GM23338 (cell line): Measurements from ENCODE around the gene XXYLT1. TPM values are rescaled to one million over a fixed set of nuclear protein-coding genes. Genes with fewer than 3 reads are reported as not detected.

ENCODE experiments used
- ATAC-seq: fragments of 200-7000 bp; cut with Tn5 transposase; 3 replicates; pipeline ENCODE4 v1.9.1; 2020
- DNase-seq: peaks from one replicate; pipeline ENCODE4 v3.0.0-alpha.2; 2015; ENCODE audit warnings: low spot score
- H2AFZ ChIP-seq: fragments of 200-600 bp; sonication (generic); 2 replicates; pipeline ENCODE4 v1.8.0; 2016; ENCODE audit warnings: antibody characterized with exemption, mild to moderate bottlenecking, moderate library complexity
- H3F3A ChIP-seq: fragments of 200-600 bp; sonication (generic); replicated peaks from 2 replicates; pipeline ENCODE4 v1.8.0; 2017; ENCODE audit warnings: antibody characterized with exemption, mixed run types, low read depth
- H3K27ac ChIP-seq: fragments of 200-600 bp; sonication (generic); 2 replicates; pipeline ENCODE4 v1.6.1; 2016; ENCODE audit warnings: low read depth
- H3K27me3 ChIP-seq: fragments of 200-600 bp; sonication (generic); 2 replicates; pipeline ENCODE4 v1.8.0; 2016; ENCODE audit warnings: mild to moderate bottlenecking, mixed run types, moderate library complexity; ENCODE audit not compliant: insufficient read depth
- H3K36me3 ChIP-seq: fragments of 200-600 bp; sonication (generic); 2 replicates; pipeline ENCODE4 v1.8.0; 2016; ENCODE audit warnings: mild to moderate bottlenecking; ENCODE audit not compliant: insufficient read depth
- H3K4me1 ChIP-seq: fragments of 200-600 bp; sonication (generic); 2 replicates; pipeline ENCODE4 v1.8.0; 2016; ENCODE audit warnings: mild to moderate bottlenecking, moderate library complexity; ENCODE audit not compliant: insufficient read depth
- H3K4me2 ChIP-seq: fragments of 200-600 bp; sonication (generic); 2 replicates; pipeline ENCODE4 v1.7.1; 2017; ENCODE audit warnings: mixed run types
- H3K4me3 ChIP-seq: fragments of 200-600 bp; sonication (generic); 2 replicates; pipeline ENCODE4 v1.6.1; 2016; ENCODE audit warnings: mixed run types
- H3K79me2 ChIP-seq: fragments of 200-600 bp; sonication (generic); replicated peaks from 2 replicates; pipeline ENCODE4 v1.8.0; 2017; ENCODE audit warnings: mild to moderate bottlenecking; ENCODE audit not compliant: insufficient read depth
- H3K9me2 ChIP-seq: fragments of 200-600 bp; sonication (generic); 2 replicates; pipeline ENCODE4 v1.8.0; 2017; ENCODE audit not compliant: insufficient read depth
- H4K20me1 ChIP-seq: fragments of 200-600 bp; sonication (generic); replicated peaks from 2 replicates; pipeline ENCODE4 v1.8.0; 2017; ENCODE audit warnings: mild to moderate bottlenecking; ENCODE audit not compliant: insufficient read depth
- H3K27ac Mint-ChIP-seq: 2 replicates; pipeline ENCODE4 v1.8.0; 2020; ENCODE audit warnings: inconsistent platforms, mild to moderate bottlenecking, moderate library complexity, mixed read lengths
- H3K27me3 Mint-ChIP-seq: 3 replicates; pipeline ENCODE4 v1.8.0; 2022; ENCODE audit warnings: low read depth, mild to moderate bottlenecking, moderate library complexity, mixed read lengths, inconsistent platforms; ENCODE audit not compliant: insufficient read depth, poor library complexity
- H3K36me3 Mint-ChIP-seq: 3 replicates; pipeline ENCODE4 v1.8.0; 2021; ENCODE audit warnings: low read depth, mild to moderate bottlenecking, inconsistent platforms, moderate library complexity, mixed read lengths
- H3K4me1 Mint-ChIP-seq: 3 replicates; pipeline ENCODE4 v1.8.0; 2020; ENCODE audit warnings: mild to moderate bottlenecking, inconsistent platforms, mixed read lengths
- H3K4me3 Mint-ChIP-seq: 3 replicates; pipeline ENCODE4 v1.8.0; 2021; ENCODE audit warnings: moderate library complexity, mild to moderate bottlenecking, inconsistent platforms, mixed read lengths
- H3K9me3 Mint-ChIP-seq: 3 replicates; pipeline ENCODE4 v1.8.0; 2020; ENCODE audit warnings: moderate library complexity, mild to moderate bottlenecking, inconsistent platforms, mixed read lengths
- CREB1 ChIP-seq: fragments of 250-450 bp; sonication (Bioruptor Pico); IDR thresholded peaks from 2 replicates; pipeline ENCODE4 v1.5.0; 2020; ENCODE audit warnings: low read depth, mild to moderate bottlenecking, moderate library complexity
- EZH2 ChIP-seq: fragments of 200-600 bp; sonication (generic); IDR thresholded peaks from one replicate; pipeline ENCODE4 v1.8.0; 2017; ENCODE audit warnings: antibody characterized with exemption, mild to moderate bottlenecking, low read depth; ENCODE audit not compliant: unreplicated experiment
- EZH2phosphoT487 ChIP-seq: fragments of 200-600 bp; sonication (generic); IDR thresholded peaks from one replicate; pipeline ENCODE4 v1.8.1; 2018; ENCODE audit warnings: antibody characterized with exemption; ENCODE audit not compliant: unreplicated experiment
- JUNB ChIP-seq: IDR thresholded peaks from one replicate; pipeline ENCODE4 v1.6.1; 2016; ENCODE audit warnings: antibody characterized with exemption; ENCODE audit not compliant: unreplicated experiment
- NANOG ChIP-seq: IDR thresholded peaks from 2 replicates; pipeline ENCODE4 v1.6.1; 2016; ENCODE audit warnings: antibody characterized with exemption, borderline replicate concordance
- POLR2AphosphoS5 ChIP-seq: IDR thresholded peaks from 2 replicates; pipeline ENCODE4 v1.6.1; 2016; ENCODE audit warnings: antibody characterized with exemption, low read depth
- STAT1 ChIP-seq: IDR thresholded peaks from one replicate; pipeline ENCODE4 v1.6.1; 2016; ENCODE audit warnings: antibody characterized with exemption; ENCODE audit not compliant: unreplicated experiment
- ZNF114 ChIP-seq: fragments of 250-450 bp; sonication (Bioruptor Pico); IDR thresholded peaks from 2 replicates; pipeline ENCODE4 v1.5.0; 2020; ENCODE audit warnings: mild to moderate bottlenecking, moderate library complexity
- ZNF331 ChIP-seq: fragments of 250-450 bp; sonication (Bioruptor Pico); IDR thresholded peaks from 2 replicates; pipeline ENCODE4 v1.5.0; 2020; ENCODE audit warnings: low read depth, mild to moderate bottlenecking, moderate library complexity
- polyA plus RNA-seq: library from polyadenylated mRNA; unstranded; fragments of >200 nt; fragmentation: Nextera tagmentation; extraction: Ambion mirVana; gene quantifications from 2 replicates; pipeline ENCODE4 v1.2.1, GENCODE V29; 2016
- total RNA-seq: library from RNA; depleted of rRNA; stranded (reverse); fragments of >200 nt; shearing (Covaris generic); gene quantifications from 2 replicates; pipeline ENCODE4 v1.2.3, GENCODE V29; 2014
- TF ChIP-seq, protein P1 (sequence below): fragments of 250-450 bp; sonication (Bioruptor Pico); IDR thresholded peaks from 2 replicates; pipeline ENCODE4 v1.5.0; 2020; ENCODE audit warnings: mild to moderate bottlenecking, moderate library complexity
- TF ChIP-seq, protein P2 (sequence below), 2 experiments: fragments of 200-600 bp in 1 of 2; sonication (generic) in 1 of 2; conservative IDR thresholded peaks; 2 replicates each; pipeline versions ENCODE4 v1.5.1 to v1.6.1; 2016 to 2017; ENCODE audit warnings: antibody characterized with exemption in 2 of 2, low read depth in 2 of 2, mild to moderate bottlenecking in 2 of 2, moderate library complexity in 1 of 2
- TF ChIP-seq, protein P3 (sequence below): IDR thresholded peaks from 2 replicates; pipeline ENCODE4 v1.6.1; 2016; ENCODE audit warnings: antibody characterized with exemption
- TF ChIP-seq, protein P4 (sequence below): IDR thresholded peaks from one replicate; pipeline ENCODE4 v1.6.1; 2018; ENCODE audit warnings: antibody characterized with exemption; ENCODE audit not compliant: unreplicated experiment

The XXYLT1 gene
- total and polyA plus RNA-seq, 2 experiments from 2014 or later: 13.5 to 34.8 TPM

DNA sequence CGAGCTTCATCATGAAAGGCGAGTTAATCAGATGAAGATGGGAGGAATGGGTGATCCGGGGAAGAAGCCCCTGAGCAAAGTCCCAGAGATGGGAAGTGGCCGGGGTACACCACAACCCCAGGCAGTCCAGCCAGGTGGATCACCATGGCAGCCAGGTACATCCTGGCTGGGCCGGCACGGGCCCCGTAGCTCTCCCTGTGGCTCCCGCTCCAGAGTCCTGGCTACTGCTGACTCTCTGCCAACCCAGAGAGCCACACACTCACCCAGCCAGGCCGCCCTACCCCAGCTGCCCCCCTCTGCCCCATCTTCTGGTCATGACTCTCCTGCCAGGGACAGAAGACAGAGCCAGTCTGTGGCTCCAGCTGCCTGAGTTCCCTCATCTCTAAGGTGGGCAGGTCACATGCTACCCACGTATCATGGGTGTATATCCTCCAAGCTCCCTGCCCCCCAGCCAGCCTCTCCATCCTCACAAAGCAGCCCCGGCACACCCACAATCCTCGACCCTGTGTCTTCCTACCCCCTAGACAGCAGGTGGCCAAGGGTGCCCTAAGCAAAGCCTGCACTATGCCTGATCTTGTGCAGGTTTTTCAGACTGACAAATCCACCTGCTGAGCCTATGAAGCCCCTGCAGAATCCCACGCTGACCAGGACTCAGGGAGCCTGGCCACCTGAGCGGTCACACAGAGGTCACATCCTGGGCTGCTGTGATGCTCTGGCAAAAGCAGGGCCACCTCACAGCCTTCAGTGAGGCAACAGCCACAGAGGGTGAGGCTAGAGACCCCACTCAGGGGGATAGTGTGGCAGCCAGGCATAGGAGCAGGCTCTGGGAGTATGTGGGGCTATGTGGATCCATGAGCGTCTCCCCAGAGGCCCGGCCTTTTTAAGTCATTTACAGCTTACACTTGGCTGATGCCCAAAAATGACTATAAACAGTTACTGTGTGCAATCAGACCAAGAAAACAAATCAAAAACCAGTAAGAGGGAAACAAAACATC, 13.2 kb downstream of the XXYLT1 start:
- Histone ChIP-seq H4K20me1 (peaks cover 23% of the 10 kb centered on the region), H3K4me3 (no peak overlapping the region), H3K9me2 (no peaks in the 10 kb centered on the region), H3F3A (peaks cover 21% of the 10 kb centered on the region; the same call in 1 of the 2 replicates), H3K4me2 (peak overlapping the region; percentile 57; the same call in 1 of the 2 replicates), H3K27ac (no peak overlapping the region), H3K79me2 (peaks cover 78% of the 10 kb centered on the region), H3K27me3 (no peaks in the 10 kb centered on the region), H3K4me1 (peaks cover 28% of the 10 kb centered on the region), H2AFZ (no peak overlapping the region), H3K36me3 (no peaks in the 10 kb centered on the region)
- TF ChIP-seq JUNB (no peak), CREB1 (no peak), ZNF114 (no peak), NANOG (no peak), POLR2AphosphoS5 (no peak), STAT1 (no peak), EZH2 (no peak), EZH2phosphoT487 (no peak), ZNF331 (CRISPR knock-in tag) (no peak)
- TF ChIP-seq, protein P1, sequence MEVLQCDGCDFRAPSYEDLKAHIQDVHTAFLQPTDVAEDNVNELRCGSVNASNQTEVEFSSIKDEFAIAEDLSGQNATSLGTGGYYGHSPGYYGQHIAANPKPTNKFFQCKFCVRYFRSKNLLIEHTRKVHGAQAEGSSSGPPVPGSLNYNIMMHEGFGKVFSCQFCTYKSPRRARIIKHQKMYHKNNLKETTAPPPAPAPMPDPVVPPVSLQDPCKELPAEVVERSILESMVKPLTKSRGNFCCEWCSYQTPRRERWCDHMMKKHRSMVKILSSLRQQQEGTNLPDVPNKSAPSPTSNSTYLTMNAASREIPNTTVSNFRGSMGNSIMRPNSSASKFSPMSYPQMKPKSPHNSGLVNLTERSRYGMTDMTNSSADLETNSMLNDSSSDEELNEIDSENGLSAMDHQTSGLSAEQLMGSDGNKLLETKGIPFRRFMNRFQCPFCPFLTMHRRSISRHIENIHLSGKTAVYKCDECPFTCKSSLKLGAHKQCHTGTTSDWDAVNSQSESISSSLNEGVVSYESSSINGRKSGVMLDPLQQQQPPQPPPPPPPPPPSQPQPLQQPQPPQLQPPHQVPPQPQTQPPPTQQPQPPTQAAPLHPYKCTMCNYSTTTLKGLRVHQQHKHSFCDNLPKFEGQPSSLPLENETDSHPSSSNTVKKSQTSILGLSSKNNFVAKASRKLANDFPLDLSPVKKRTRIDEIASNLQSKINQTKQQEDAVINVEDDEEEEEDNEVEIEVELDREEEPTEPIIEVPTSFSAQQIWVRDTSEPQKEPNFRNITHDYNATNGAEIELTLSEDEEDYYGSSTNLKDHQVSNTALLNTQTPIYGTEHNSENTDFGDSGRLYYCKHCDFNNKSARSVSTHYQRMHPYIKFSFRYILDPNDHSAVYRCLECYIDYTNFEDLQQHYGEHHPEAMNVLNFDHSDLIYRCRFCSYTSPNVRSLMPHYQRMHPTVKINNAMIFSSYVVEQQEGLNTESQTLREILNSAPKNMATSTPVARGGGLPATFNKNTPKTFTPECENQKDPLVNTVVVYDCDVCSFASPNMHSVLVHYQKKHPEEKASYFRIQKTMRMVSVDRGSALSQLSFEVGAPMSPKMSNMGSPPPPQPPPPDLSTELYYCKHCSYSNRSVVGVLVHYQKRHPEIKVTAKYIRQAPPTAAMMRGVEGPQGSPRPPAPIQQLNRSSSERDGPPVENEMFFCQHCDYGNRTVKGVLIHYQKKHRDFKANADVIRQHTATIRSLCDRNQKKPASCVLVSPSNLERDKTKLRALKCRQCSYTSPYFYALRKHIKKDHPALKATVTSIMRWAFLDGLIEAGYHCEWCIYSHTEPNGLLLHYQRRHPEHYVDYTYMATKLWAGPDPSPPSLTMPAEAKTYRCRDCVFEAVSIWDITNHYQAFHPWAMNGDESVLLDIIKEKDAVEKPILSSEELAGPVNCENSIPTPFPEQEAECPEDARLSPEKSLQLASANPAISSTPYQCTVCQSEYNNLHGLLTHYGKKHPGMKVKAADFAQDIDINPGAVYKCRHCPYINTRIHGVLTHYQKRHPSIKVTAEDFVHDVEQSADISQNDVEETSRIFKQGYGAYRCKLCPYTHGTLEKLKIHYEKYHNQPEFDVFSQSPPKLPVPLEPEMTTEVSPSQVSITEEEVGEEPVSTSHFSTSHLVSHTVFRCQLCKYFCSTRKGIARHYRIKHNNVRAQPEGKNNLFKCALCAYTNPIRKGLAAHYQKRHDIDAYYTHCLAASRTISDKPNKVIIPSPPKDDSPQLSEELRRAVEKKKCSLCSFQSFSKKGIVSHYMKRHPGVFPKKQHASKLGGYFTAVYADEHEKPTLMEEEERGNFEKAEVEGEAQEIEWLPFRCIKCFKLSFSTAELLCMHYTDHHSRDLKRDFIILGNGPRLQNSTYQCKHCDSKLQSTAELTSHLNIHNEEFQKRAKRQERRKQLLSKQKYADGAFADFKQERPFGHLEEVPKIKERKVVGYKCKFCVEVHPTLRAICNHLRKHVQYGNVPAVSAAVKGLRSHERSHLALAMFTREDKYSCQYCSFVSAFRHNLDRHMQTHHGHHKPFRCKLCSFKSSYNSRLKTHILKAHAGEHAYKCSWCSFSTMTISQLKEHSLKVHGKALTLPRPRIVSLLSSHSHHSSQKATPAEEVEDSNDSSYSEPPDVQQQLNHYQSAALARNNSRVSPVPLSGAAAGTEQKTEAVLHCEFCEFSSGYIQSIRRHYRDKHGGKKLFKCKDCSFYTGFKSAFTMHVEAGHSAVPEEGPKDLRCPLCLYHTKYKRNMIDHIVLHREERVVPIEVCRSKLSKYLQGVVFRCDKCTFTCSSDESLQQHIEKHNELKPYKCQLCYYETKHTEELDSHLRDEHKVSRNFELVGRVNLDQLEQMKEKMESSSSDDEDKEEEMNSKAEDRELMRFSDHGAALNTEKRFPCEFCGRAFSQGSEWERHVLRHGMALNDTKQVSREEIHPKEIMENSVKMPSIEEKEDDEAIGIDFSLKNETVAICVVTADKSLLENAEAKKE: no peak
- TF ChIP-seq, protein P2, sequence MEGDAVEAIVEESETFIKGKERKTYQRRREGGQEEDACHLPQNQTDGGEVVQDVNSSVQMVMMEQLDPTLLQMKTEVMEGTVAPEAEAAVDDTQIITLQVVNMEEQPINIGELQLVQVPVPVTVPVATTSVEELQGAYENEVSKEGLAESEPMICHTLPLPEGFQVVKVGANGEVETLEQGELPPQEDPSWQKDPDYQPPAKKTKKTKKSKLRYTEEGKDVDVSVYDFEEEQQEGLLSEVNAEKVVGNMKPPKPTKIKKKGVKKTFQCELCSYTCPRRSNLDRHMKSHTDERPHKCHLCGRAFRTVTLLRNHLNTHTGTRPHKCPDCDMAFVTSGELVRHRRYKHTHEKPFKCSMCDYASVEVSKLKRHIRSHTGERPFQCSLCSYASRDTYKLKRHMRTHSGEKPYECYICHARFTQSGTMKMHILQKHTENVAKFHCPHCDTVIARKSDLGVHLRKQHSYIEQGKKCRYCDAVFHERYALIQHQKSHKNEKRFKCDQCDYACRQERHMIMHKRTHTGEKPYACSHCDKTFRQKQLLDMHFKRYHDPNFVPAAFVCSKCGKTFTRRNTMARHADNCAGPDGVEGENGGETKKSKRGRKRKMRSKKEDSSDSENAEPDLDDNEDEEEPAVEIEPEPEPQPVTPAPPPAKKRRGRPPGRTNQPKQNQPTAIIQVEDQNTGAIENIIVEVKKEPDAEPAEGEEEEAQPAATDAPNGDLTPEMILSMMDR (conservative IDR thresholded peaks at IDR 0.05; ENCODE audit: low read depth in 2 of 2): no peak
- TF ChIP-seq, protein P3, sequence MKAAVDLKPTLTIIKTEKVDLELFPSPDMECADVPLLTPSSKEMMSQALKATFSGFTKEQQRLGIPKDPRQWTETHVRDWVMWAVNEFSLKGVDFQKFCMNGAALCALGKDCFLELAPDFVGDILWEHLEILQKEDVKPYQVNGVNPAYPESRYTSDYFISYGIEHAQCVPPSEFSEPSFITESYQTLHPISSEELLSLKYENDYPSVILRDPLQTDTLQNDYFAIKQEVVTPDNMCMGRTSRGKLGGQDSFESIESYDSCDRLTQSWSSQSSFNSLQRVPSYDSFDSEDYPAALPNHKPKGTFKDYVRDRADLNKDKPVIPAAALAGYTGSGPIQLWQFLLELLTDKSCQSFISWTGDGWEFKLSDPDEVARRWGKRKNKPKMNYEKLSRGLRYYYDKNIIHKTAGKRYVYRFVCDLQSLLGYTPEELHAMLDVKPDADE: no peak
- TF ChIP-seq, protein P4, sequence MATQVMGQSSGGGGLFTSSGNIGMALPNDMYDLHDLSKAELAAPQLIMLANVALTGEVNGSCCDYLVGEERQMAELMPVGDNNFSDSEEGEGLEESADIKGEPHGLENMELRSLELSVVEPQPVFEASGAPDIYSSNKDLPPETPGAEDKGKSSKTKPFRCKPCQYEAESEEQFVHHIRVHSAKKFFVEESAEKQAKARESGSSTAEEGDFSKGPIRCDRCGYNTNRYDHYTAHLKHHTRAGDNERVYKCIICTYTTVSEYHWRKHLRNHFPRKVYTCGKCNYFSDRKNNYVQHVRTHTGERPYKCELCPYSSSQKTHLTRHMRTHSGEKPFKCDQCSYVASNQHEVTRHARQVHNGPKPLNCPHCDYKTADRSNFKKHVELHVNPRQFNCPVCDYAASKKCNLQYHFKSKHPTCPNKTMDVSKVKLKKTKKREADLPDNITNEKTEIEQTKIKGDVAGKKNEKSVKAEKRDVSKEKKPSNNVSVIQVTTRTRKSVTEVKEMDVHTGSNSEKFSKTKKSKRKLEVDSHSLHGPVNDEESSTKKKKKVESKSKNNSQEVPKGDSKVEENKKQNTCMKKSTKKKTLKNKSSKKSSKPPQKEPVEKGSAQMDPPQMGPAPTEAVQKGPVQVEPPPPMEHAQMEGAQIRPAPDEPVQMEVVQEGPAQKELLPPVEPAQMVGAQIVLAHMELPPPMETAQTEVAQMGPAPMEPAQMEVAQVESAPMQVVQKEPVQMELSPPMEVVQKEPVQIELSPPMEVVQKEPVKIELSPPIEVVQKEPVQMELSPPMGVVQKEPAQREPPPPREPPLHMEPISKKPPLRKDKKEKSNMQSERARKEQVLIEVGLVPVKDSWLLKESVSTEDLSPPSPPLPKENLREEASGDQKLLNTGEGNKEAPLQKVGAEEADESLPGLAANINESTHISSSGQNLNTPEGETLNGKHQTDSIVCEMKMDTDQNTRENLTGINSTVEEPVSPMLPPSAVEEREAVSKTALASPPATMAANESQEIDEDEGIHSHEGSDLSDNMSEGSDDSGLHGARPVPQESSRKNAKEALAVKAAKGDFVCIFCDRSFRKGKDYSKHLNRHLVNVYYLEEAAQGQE: no peak
- Mint-ChIP-seq H3K27ac (no peak overlapping the region), H3K36me3 (no peaks in the 10 kb centered on the region), H3K27me3 (peaks cover 11% of the 10 kb centered on the region), H3K4me3 (no peak overlapping the region), H3K9me3 (no peaks in the 10 kb centered on the region), H3K4me1 (peaks cover 55% of the 10 kb centered on the region)
- no peak for DNase-seq
- ATAC-seq: no peak
